Thyroid gland (tissue), 4 donors: ENCODE measurements around the gene ARHGAP10.

Experiments
- POLR2A ChIP-seq, 2 donors: fragments of 450-650 bp; IDR thresholded peaks; one replicate each; pipeline ENCODE4 v1.6.1; 2017; ENCODE audit warnings: antibody characterized with exemption in 2 of 2, mild to moderate bottlenecking in 2 of 2, moderate library complexity in 1 of 2
- TF ChIP-seq, protein P1 (sequence below), 6 experiments: fragments of 200-600 bp in 3 of 6; fragments of 450-650 bp in 3 of 6; sonication (generic) in 3 of 6; IDR thresholded peaks; one replicate each; pipeline ENCODE4 v1.5.1; 2016 to 2019; ENCODE audit warnings: antibody characterized with exemption in 6 of 6, mild to moderate bottlenecking in 2 of 6, inconsistent platforms in 1 of 6, moderate library complexity in 1 of 6

DNA sequence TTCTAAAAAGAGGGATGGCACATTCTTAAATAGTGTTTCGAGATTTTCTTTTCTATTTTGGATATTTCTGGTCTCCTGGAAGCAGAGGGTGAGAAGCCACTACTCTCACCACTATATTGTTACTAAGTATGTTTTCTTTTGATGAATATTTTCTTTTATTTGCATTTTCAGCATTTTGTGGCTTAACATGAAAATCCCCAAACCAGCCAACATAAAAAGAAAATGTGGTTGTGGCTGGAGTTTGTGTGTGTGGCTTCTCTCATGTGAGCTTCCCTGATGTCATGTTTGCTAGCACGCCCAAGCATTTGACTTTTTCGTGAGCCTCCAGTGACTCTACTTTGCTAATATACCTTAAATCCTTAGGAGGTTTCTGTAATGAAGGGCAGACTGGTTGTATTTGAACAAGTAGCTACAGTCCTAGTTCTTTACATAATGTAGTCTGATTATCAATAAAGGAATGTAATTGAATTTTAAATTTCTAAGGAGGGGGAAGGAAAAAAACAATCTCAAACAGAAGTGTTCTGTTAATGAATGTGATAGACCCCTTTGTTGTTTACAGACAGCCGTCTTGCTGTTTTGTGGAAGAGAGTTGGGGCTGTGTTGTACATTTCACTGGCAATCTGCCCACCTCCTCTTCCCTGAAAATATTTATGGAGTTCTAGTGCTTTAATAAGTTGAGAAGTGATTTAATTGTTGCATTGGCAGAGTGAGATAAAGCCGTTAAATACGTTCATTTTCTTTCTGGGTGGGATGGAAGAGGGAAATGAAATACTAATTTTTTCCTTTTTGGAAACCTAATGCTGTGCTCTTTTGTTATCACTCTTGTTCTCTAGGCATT lies 114.6 kb downstream of the ARHGAP10 start:
- TF ChIP-seq, protein P1, sequence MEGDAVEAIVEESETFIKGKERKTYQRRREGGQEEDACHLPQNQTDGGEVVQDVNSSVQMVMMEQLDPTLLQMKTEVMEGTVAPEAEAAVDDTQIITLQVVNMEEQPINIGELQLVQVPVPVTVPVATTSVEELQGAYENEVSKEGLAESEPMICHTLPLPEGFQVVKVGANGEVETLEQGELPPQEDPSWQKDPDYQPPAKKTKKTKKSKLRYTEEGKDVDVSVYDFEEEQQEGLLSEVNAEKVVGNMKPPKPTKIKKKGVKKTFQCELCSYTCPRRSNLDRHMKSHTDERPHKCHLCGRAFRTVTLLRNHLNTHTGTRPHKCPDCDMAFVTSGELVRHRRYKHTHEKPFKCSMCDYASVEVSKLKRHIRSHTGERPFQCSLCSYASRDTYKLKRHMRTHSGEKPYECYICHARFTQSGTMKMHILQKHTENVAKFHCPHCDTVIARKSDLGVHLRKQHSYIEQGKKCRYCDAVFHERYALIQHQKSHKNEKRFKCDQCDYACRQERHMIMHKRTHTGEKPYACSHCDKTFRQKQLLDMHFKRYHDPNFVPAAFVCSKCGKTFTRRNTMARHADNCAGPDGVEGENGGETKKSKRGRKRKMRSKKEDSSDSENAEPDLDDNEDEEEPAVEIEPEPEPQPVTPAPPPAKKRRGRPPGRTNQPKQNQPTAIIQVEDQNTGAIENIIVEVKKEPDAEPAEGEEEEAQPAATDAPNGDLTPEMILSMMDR (IDR thresholded peaks at IDR 0.05) = no peak
- TF ChIP-seq POLR2A (IDR thresholded peaks at IDR 0.05) = no peak
